Testis (tissue), 3 donors: ENCODE data around the gene NFE2L2. TPM values are rescaled to one million over a fixed set of nuclear protein-coding genes. Genes with fewer than 3 reads are reported as not detected.
"Not testable (repeated sequence)": the region's sequence is repeated elsewhere in the genome, so short reads cannot be mapped to it uniquely, and the experiment has no call there.

Experiments
- DNase-seq: peaks from one replicate; pipeline ENCODE4 v3.0.0-alpha.2; 2019
- H3K27ac ChIP-seq, 2 donors: fragments of 200-600 bp; sonication (generic); one replicate each; pipeline ENCODE4 v1.5.1; 2019
- H3K27me3 ChIP-seq: fragments of 200-600 bp; sonication (generic); one replicate; pipeline ENCODE4 v1.5.1; 2019
- H3K36me3 ChIP-seq: fragments of 200-600 bp; sonication (generic); one replicate; pipeline ENCODE4 v1.5.1; 2017; ENCODE audit warnings: low read depth; ENCODE audit errors: missing control alignments
- H3K4me1 ChIP-seq: fragments of 200-600 bp; sonication (generic); one replicate; pipeline ENCODE4 v1.5.1; 2019
- H3K4me3 ChIP-seq, 2 donors: fragments of 200-600 bp; sonication (generic); one replicate each; pipeline ENCODE4 v1.5.1; 2017 to 2019
- H3K9me3 ChIP-seq: fragments of 200-600 bp; sonication (generic); one replicate; pipeline ENCODE4 v1.5.1; 2017
- POLR2A ChIP-seq: fragments of 450-650 bp; IDR thresholded peaks from one replicate; pipeline ENCODE4 v1.6.1; 2017; ENCODE audit warnings: antibody characterized with exemption, mild to moderate bottlenecking, moderate library complexity
- WGBS, 2 donors: methylation state at CpG; one replicate each; pipeline ENCODE4 v1.1.5; 2018; 5-methylcytosine and 5-hydroxymethylcytosine counted together
- intact Hi-C: fragments of 100-400 bp; cut with DNase I; formaldehyde crosslinking; loops from one replicate; pipeline ENCODE4 v1.15.1; 2023; ENCODE audit warnings: low total_unique reads
- polyA plus RNA-seq: library from polyadenylated mRNA; stranded (reverse); fragments of 350-450 nt; fragmentation: Illumina TruSeq; extraction: RNeasy Lipid Tissue Mini Kit (QIAGEN cat#74804); gene quantifications from one replicate; pipeline ENCODE4 v1.2.3, GENCODE V29; 2014; ENCODE audit warnings: low read depth, low replicate concordance; ENCODE audit not compliant: insufficient read depth
- total RNA-seq, 2 donors: library from RNA; depleted of rRNA; stranded (reverse); fragments of >200 nt; gene quantifications; one replicate each; pipeline ENCODE4 v1.2.3, GENCODE V29; 2016
- TF ChIP-seq, protein P1 (sequence below), 3 experiments: fragments of 450-650 bp in 2 of 3; fragments of 200-600 bp in 1 of 3; sonication (generic) in 1 of 3; IDR thresholded peaks; one replicate each; pipeline ENCODE4 v1.5.1; 2016 to 2019; ENCODE audit warnings: antibody characterized with exemption in 3 of 3, mild to moderate bottlenecking in 2 of 3, moderate library complexity in 1 of 3

The NFE2L2 gene
- total and polyA plus RNA-seq, 3 donors from 2014 or later = 72.7 to 132 (median 126) TPM

DNA sequence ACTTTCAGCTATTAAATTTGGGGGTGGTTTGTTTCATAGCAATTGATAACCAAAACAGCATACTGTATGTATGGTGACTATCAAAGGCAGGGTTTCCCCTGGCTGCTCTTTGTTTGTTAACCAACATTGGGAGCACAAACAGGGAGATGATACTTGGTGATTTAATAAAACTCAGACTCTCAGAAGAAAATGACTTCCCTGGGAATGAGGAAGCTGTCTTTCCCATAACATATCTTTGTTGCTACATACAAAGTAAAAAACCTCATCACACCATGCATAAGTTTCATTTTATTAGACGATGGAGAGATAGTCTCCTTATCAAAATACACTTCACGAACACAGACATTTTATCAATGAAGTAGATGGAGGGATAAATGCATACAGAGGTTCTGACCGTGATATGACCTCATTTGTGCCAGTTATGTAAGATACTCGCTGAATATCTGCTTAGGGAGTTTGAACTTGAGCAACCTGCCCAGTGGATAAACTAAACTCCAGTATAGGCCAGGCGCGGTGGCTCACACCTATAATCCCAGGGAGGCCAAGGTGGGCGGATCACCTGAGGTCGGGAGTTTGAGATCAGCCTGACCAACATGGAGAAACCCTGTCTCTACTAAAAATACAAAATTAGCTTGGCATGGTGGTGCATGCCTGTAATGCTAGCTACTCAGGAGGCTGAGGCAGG, 3.8 kb upstream of the NFE2L2 start:
- H3K36me3 ChIP-seq = no peaks in the 10 kb centered on the region
- TF ChIP-seq POLR2A = no peak
- TF ChIP-seq, protein P1, sequence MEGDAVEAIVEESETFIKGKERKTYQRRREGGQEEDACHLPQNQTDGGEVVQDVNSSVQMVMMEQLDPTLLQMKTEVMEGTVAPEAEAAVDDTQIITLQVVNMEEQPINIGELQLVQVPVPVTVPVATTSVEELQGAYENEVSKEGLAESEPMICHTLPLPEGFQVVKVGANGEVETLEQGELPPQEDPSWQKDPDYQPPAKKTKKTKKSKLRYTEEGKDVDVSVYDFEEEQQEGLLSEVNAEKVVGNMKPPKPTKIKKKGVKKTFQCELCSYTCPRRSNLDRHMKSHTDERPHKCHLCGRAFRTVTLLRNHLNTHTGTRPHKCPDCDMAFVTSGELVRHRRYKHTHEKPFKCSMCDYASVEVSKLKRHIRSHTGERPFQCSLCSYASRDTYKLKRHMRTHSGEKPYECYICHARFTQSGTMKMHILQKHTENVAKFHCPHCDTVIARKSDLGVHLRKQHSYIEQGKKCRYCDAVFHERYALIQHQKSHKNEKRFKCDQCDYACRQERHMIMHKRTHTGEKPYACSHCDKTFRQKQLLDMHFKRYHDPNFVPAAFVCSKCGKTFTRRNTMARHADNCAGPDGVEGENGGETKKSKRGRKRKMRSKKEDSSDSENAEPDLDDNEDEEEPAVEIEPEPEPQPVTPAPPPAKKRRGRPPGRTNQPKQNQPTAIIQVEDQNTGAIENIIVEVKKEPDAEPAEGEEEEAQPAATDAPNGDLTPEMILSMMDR (IDR thresholded peaks at IDR 0.05) = no peak
- no peaks in the 10 kb centered on the region for H3K9me3 ChIP-seq
- intact Hi-C loops = loop anchor here (10.0 kb wide), 1 partner anchor 104 kb away; no protein-coding TSS in a partner anchor
- H3K27me3 ChIP-seq = no peaks in the 10 kb centered on the region
- peaks cover 32% of the 10 kb centered on the region for H3K4me1 ChIP-seq
- WGBS, 2 donors = 80 to 84% methylated on average over 8 of the region's 8 CpGs
- DNase-seq = no peak
- H3K4me3 ChIP-seq = no peak overlapping the region
- no peak overlapping the region for H3K27ac ChIP-seq

- not testable (repeated sequence) for H3K4me3 ChIP-seq, DNase-seq, H3K36me3 ChIP-seq, H3K9me3 ChIP-seq, H3K27me3 ChIP-seq
- Histone ChIP-seq H3K4me1 (peaks cover 29% of the 10 kb centered on the region), H3K27ac (peak overlapping the region; percentile 100)
- intact Hi-C loops = loop anchor here (10.0 kb wide), 1 partner anchor 102 kb away; no protein-coding TSS in a partner anchor
- 76 to 82% methylated on average over 8 of the region's 8 CpGs for WGBS, 2 donors
Measured at GRCh38 chr2:177266955-177267354, 2.4 kb upstream of the NFE2L2 start.

DNA sequence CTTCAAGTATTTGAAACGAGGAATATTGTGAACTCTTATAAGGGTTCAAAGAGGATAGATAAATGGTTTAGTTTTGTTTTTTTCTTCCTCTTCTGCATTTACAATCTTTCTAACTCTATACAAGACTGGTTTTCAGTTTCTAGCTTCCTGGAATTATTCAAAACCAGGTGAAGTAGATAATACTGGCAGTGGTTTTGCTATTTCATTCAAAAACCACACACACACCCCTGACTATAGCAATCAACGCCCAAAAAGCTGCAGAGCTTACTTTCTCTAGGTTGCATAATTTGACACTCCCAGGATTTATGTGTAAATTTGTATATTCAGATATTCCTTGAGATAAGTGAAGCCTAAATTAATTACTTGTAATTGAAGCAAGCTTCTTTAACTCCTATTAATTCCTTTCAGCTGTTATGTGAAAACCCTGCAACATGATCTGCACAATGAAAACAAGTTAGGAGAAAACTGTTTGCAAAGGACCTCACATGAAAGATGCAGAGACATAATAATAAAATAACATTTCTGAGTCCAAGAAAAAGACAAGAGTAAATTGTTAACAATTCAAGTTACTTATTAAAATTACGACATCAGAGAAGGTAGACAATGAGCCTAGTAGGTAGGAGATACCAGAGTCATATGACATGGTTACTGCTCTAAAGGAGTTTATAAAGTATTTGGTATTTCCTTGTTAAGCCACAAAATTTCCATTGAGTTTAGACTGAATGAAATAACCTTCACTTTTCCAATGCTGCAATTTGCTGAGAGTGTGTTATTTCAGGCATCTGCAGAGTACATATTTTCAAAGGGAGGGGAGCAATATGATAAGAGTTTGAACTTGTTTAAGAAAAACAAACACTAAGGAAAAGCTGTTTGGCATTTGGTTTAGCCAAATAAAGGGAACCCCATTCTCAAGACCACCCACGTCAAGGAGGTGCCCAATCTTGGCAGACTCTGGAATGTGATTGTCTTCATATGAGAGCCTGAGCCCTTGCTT, 1.6 kb upstream of the NFE2L2 start:
- WGBS, 2 donors = 7 to 8% methylated on average over 4 of the region's 4 CpGs
- intact Hi-C loops = loop anchor here (10.0 kb wide), 1 partner anchor 101 kb away; no protein-coding TSS in a partner anchor
- Histone ChIP-seq H3K4me1 (peaks cover 29% of the 10 kb centered on the region), H3K27me3 (no peaks in the 10 kb centered on the region), H3K9me3 (no peaks in the 10 kb centered on the region), H3K36me3 (no peaks in the 10 kb centered on the region), H3K27ac (peak overlapping the region; percentile 100), H3K4me3 (peak overlapping the region in 1 of 2 donors; percentile 99)
- DNase-seq = no peak
- TF ChIP-seq, protein P1 (IDR thresholded peaks at IDR 0.05) = no peak
- TF ChIP-seq POLR2A = no peak

- intact Hi-C loops = loop anchor here (5.0 to 10.0 kb wide), 2 partner anchors 52 to 99 kb away; partner anchors contain the start of gene HNRNPA3
Measured at GRCh38 chr2:177264209-177264692, 276 bp downstream of the NFE2L2 start.

More at GRCh38 chr2:177264209-177264692, 276 bp downstream of the NFE2L2 start:
- no peaks in the 10 kb centered on the region for H3K9me3 ChIP-seq
- H3K27me3 ChIP-seq = no peaks in the 10 kb centered on the region
- TF ChIP-seq, protein P1 (IDR thresholded peaks at IDR 0.05) = peak in 1 of 3 experiments; percentile 7
- TF ChIP-seq POLR2A = no peak
- peak overlapping the region; percentile 100 for H3K27ac ChIP-seq
- no peaks in the 10 kb centered on the region for H3K36me3 ChIP-seq
- no peak for DNase-seq
- H3K4me3 ChIP-seq = peak overlapping the region; percentile 99 to 100
- H3K4me1 ChIP-seq = peaks cover 37% of the 10 kb centered on the region
- 2% methylated on average over 11 of the region's 61 CpGs; no CpG with 5 or more reads in 1 of the 2 donors for WGBS, 2 donors
